HL-60 (cell line): Measurements from ENCODE around the gene FCN1.

Source experiments
- DNase-seq, 2 experiments: peaks; one replicate each; pipeline ENCODE4 v3.0.0-alpha.2; 2010 to 2020; ENCODE audit warnings: low read depth in 1 of 2, low spot score in 1 of 2
- H3K27ac ChIP-seq: fragments of 250-450 bp; sonication (Bioruptor Pico); replicated peaks from 2 replicates; pipeline ENCODE4 v1.5.1; 2020; ENCODE audit warnings: mild to moderate bottlenecking, moderate library complexity
- H3K27me3 ChIP-seq: fragments of 250-450 bp; sonication (Bioruptor Pico); 2 replicates; pipeline ENCODE4 v1.5.1; 2021; ENCODE audit warnings: mild to moderate bottlenecking, moderate library complexity; ENCODE audit not compliant: insufficient read depth, poor library complexity, severe bottlenecking
- H3K4me3 ChIP-seq: replicated peaks from 2 replicates; pipeline ENCODE4 v1.5.1; 2011; ENCODE audit warnings: mild to moderate bottlenecking, control low read depth, low read length; ENCODE audit not compliant: insufficient read depth
- CTCF ChIP-seq: IDR thresholded peaks from one replicate; pipeline ENCODE4 v1.5.1; 2011; ENCODE audit warnings: low read length, control low read depth, inconsistent platforms; ENCODE audit not compliant: insufficient read depth
- GABPA ChIP-seq: IDR thresholded peaks from 2 replicates; pipeline ENCODE4 v1.6.1; 2012; ENCODE audit warnings: low read depth
- POLR2AphosphoS5 ChIP-seq: IDR thresholded peaks from 2 replicates; pipeline ENCODE4 v1.6.1; 2012; ENCODE audit warnings: low read depth
- REST ChIP-seq: IDR thresholded peaks from 2 replicates; pipeline ENCODE4 v1.6.1; 2012; ENCODE audit warnings: low read depth; ENCODE audit not compliant: insufficient replicate concordance
- SPI1 ChIP-seq: IDR thresholded peaks from 2 replicates; pipeline ENCODE4 v1.6.1; 2012; ENCODE audit warnings: low read depth, mild to moderate bottlenecking, borderline replicate concordance

The FCN1 gene

GRCh38 chr9:134885679-134886412, 31.9 kb downstream of the FCN1 start:
- TF ChIP-seq SPI1 (no peak), POLR2AphosphoS5 (no peak), GABPA (no peak), REST (no peak), CTCF (no peak)
- H3K27ac ChIP-seq, result no peak overlapping the region
- H3K4me3 ChIP-seq, result no peak overlapping the region
- DNase-seq, result no peak
- H3K27me3 ChIP-seq, result no peaks in the 10 kb centered on the region

GRCh38 chr9:134885001-134885678, 32.6 kb downstream of the FCN1 start:
- no peak for DNase-seq
- Histone ChIP-seq H3K27ac (no peak overlapping the region), H3K27me3 (no peaks in the 10 kb centered on the region), H3K4me3 (no peak overlapping the region)
- no peak for TF ChIP-seq REST

GRCh38 chr9:134884492-134884891, 33.2 kb downstream of the FCN1 start:
- Histone ChIP-seq H3K27ac (no peak overlapping the region), H3K4me3 (no peak overlapping the region), H3K27me3 (no peaks in the 10 kb centered on the region)
- no peak for DNase-seq
- no peak for TF ChIP-seq SPI1
- TF ChIP-seq POLR2AphosphoS5, result no peak
- no peak for TF ChIP-seq REST
- TF ChIP-seq GABPA, result no peak
- no peak for TF ChIP-seq CTCF
